Globus pallidus (tissue), 1 donor: ENCODE measurements around the gene HOXB1.
"Not testable (repeated sequence)": the region's sequence is repeated elsewhere in the genome, so short reads cannot be mapped to it uniquely, and the experiment has no call there.

Experiments
- DNase-seq: peaks from one replicate; pipeline ENCODE4 v3.0.0-alpha.2; 2015; ENCODE audit warnings: low spot score

HOXB1 gene

DNA sequence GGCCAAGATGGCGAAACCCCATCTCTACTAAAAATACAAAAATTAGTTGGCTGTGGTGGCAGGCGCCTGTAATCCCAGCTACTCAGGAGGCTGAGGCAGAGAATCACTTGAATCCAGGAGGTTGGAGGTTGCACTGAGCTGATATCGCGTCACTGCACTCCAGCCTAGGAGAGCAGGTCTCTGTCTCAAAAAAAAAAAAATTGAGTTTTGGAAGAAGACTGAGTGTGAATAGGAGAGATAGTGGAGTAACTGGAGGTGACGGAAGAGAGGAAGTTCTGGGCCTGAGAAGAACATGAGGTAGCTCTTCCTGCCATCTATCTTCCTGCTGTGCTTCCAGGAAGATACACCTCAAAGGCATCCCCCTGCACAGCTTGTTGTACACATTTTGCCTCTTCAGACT, 11.4 kb downstream of the HOXB1 start:
- DNase-seq, result no peak

DNA sequence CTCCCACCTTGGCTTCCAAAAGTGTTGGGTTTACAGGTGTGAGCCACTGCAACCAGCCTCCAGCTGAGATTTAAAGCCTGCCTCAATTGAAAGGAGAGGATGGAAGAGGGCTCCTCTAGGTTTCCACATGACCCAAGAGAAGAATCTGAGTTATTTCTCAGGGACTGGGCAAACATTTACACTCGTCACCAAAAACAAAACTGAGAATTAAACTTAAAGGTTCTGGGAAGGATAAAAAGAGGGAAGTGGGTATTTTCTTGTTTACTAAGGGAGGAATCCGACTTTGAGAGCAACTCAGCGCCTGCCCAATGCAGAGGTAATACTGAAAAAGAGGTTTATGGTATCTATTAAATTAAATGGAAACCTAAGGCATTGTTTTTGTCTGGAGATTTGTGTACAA, 13.3 kb downstream of the HOXB1 start:
- DNase-seq, result no peak

DNA sequence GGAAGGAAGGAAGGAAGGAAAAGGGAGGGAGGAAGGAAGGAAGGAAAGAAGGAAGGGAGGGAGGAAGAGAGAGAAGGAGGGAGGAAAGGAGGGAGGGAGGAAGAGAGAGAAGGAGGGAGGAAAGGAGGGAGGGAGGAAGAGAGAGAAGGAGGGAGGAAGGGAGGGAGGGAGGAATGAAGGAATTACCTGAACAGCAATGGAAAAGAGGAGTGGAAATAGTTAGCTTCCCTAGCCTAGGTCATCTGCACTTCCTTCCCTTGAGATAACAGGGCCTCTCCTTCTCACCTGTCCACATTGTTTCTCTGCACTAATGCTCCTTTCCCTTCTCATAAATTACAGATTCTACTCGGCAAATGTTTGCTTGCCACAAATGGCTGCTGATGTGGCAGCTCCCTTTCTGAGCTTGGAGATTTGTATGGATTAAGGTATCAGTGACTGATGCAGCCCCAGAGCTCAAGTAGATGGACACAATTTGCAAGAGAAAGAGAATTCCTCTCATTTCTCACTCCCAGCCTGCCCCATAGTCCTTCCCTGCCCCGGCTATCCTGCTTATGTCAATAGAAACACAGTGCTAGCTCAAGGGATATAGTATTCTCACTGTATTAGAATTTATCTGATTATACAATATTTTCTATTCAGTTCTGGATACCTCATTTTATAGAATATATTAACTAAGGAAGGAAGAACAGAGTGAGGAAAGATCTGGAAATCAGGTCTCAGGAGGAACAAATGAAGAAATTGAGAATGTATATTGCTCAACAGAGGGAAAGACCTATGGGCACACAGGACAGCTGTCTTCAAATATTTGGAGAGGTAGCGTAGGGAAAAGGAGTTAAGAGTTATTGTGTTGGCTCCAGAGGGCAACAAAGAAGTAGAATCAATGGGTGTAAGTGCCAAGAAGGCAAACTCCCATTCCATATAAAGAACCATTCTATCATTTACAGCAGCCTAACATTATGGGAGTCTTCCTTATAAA, 14.6 kb downstream of the HOXB1 start:
- DNase-seq, result no peak

- no peak for DNase-seq
These were observed 16.3 kb downstream of the HOXB1 start for GRCh38 chr17:48514477-48514876.

- no peak for DNase-seq
These were observed 16.9 kb downstream of the HOXB1 start for GRCh38 chr17:48513666-48514455.

DNA sequence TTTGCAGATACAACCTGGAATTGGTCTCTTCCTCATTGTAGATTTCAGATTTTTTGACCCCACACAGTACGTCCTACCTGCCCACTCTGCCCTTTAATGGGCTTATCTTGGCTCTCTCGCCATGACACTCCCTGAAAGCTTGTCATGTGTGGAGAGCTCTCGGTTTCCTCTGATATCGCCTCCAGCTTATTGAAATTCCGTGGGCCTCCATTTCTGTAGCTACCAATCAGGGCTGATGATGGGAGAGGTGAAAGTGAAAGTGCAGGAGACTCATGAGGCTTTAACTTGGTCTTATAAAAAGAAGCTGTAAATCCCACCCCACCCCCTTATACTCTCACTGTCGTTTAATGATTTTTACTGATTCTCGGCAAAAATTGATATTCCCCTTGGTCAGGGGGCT, 17.7 kb downstream of the HOXB1 start:
- DNase-seq, result no peak

- no peak for DNase-seq
These were observed 19.8 kb downstream of the HOXB1 start for GRCh38 chr17:48510761-48511604.

DNA sequence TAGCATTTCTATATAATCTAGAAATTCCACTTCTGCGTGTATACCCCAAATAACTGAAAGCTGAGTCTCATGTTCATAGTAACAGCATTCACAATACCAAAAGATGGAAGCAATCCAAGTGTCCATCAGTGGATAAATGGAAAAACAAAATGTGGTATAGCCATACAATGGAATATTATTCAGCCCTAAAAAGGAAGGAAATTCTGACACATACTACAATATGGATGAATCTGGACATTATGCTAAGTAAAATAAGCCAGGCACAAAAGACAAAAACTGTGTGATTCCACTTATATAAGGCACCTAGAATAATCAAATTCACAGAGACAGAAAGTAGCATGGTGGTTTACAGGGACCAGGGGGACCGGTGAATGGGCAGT, 20.4 kb downstream of the HOXB1 start:
- no peak for DNase-seq

DNA sequence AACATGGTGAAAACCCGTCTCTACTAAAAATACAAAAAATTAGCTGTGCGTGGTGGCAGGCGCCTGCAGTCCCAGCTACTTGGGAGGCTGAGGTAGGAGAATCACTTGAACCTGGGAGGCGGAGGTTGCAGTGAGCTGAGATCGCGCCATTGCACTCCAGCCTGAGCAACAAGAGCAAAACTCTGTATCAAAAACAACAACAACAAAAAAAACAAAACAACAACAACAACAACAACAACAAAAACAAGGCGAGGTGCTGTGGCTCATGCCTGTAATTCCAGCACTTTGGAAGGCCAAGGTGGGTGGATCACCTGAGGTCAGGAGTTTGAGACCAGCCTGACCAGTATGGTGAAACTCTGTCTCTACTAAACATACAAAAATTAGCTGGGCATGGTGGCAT, 21.1 kb downstream of the HOXB1 start:
- not testable (repeated sequence) for DNase-seq

DNA sequence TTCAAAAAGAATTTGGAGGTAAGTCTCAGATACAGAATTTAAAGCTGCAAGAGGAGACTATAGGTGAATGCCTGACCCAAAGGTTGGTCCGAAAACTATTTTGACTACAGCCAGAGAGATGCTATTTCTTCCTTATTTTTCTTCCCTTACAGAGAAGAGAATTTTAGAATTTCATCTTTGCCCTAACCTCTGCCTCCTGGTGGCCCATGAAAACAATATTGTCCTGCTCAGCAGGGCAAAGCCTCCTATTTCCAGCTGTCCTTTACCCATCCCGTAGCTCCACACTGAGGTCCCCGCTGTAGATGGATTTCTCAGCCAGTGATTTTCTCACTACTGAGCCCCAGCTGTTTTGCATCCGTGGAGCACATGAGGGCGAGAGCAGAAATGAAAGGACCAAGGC, 24.6 kb downstream of the HOXB1 start:
- no peak for DNase-seq

- no peak for DNase-seq
These were observed 25.0 kb downstream of the HOXB1 start for GRCh38 chr17:48505788-48506187.

DNA sequence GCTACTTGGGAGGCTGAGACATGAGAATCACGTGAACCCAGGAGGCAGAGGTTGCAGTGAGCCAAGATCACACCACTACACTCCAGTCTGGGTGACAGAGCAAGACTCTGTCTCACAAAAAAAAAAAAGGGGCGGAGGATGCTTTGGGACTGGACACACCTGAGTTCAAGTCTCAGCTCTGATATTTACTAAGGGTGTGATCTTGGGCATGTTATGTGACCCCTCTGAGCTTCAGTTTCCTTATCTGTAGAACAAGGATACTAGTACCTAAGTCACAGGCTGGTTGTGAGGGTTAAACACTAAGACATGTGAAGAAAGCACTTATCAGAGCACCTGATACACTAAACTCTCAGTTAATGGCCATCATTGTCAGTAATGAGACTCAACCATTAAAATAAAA, 25.9 kb downstream of the HOXB1 start:
- DNase-seq, result no peak

- DNase-seq, result no peak
These were observed 27.1 kb downstream of the HOXB1 start for GRCh38 chr17:48503747-48504146.

GRCh38 chr17:48502901-48503300, 27.9 kb downstream of the HOXB1 start:
- DNase-seq, result no peak

- no peak for DNase-seq
These were observed 28.5 kb downstream of the HOXB1 start for GRCh38 chr17:48502312-48502711.

DNA sequence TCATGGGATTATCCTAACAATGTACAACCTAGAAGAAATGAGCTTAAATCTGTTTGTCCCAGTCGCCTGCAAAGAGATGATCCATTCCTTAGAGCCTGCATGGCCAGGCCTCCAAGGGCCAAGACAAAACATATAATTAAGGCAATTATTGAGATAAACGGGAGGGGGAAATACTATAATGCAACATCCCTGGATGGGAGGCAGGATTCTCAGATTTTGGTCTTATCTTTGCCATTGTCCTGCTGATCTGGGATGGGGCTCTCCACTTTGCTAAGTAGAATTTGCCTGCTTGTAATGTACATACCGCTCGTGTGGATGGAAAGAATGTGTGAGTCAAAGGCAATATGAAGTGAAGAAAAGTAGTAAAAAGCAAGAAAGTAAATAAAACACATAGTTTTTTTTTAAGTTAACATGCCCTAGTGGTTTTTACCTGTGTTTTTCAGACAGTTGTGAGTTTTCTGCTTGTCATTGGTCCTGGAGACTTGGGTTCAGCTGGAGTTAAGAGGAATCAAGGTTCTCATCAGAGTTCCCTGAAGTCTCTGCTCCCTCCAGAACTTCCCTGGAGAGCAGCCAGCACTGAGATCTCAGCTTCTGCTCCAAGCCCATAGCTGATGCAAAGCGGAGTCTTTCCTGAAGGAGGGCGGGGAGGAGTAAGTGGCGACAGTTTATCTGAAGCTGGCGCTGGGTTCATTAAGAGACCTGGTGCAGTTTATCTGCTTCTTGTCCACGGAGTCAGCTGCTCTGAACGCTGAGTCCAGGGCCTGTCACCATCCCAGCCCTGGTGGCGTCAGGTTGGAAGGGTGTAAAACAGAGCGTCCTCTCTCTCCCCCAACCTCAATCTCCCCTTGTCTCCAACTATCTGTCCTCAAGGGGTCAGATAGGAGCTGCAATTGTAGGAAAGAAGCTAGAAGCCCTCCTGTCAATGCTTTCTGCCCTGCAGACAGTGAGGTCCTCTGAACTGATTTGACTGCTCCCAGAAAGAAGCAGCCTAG, 30.1 kb downstream of the HOXB1 start:
- no peak for DNase-seq

- no peak for DNase-seq
These were observed 30.9 kb downstream of the HOXB1 start for GRCh38 chr17:48499735-48500434.

GRCh38 chr17:48499248-48499647, 31.6 kb downstream of the HOXB1 start:
- no peak for DNase-seq

- no peak for DNase-seq
These were observed 32.5 kb downstream of the HOXB1 start for GRCh38 chr17:48498164-48498850.

GRCh38 chr17:48497103-48497502, 33.7 kb downstream of the HOXB1 start:
- no peak for DNase-seq
